Ammon's horn (tissue), 1 donor: ENCODE data around the gene KHK.

Experiments
- DNase-seq: peaks from one replicate; pipeline ENCODE4 v3.0.0-alpha.2; 2016; ENCODE audit warnings: low spot score

Gene KHK

GRCh38 chr2:27082773-27083409 is 3.7 kb upstream of the KHK start:
- DNase-seq: no peak

DNA sequence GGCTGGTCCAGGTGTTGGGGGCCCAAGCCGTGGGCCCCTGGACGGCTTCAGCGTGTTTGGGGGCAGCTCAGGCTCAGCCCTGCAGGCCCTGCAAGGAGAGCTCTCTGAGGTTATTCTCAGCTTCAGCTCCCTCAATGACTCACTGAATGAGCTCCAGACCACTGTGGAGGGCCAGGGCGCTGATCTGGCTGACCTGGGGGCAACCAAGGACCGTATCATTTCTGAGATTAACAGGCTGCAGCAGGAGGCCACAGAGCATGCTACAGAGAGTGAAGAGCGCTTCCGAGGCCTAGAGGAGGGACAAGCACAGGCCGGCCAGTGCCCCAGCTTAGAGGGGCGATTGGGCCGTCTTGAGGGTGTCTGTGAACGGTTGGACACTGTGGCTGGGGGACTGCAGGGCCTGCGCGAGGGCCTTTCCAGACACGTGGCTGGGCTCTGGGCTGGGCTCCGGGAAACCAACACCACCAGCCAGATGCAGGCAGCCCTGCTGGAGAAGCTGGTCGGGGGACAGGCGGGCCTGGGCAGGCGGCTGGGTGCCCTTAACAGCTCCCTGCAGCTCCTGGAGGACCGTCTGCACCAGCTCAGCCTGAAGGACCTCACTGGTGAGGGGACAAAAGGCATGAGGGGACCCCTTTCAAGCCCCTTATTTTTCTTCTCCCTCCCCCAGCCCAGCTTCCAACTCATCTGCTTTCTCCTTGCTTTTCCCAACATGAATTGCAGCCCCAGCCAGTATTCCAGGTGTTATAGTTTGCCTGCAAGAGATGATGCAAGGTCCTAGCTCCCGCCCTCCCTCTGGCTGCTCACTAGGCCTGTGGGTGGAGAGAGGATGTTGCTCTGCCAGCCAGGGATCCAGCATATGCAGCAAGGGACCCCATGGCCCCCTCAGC is 2.9 kb upstream of the KHK start:
- DNase-seq: no peak

- DNase-seq: no peak
Observed at GRCh38 chr2:27084297-27085061, 2.1 kb upstream of the KHK start.

- no peak for DNase-seq
Observed at GRCh38 chr2:27085062-27085672, 1.4 kb upstream of the KHK start.

DNA sequence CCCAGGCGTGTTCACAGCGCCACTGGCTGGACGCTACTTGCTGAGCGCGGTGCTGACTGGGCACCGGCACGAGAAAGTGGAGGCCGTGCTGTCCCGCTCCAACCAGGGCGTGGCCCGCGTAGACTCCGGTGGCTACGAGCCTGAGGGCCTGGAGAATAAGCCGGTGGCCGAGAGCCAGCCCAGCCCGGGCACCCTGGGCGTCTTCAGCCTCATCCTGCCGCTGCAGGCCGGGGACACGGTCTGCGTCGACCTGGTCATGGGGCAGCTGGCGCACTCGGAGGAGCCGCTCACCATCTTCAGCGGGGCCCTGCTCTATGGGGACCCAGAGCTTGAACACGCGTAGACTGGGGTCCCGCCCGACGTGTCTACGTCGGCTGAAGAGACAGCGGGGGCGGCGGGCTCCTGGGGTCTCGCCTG is 891 bp upstream of the KHK start:
- peak; percentile 87 for DNase-seq

DNA sequence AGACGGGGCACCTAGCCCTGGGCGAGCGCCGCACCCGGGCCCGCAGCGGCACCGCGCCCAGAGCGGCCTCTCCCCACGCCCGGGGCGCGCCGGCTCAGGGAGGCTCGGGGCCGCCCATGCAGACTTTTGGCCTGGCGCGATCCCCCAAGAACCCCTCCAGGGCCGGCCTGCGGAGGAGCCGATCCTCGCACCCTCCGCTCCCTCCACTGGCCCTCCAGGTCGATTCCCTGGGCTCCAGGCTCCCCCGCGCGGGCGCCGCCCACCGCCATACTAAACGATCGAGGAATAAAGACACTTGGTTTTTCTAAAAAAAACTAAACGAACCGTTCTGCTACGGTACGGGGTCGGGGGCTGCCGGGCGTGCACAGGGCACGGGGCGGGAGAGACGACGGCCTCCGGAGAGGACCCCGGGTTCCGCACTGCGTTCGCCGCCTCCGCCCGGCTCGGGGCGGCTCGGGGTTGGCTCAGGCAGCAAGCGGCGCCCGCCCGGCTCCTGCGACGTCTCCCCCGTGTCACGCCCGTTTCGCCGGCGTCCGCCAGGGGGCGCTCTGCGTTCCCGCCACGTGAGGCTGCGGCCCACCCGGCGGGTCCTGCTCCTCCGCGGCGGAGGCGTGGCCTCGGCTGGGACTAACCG is 365 bp upstream of the KHK start:
- DNase-seq: peak; percentile 95

DNA sequence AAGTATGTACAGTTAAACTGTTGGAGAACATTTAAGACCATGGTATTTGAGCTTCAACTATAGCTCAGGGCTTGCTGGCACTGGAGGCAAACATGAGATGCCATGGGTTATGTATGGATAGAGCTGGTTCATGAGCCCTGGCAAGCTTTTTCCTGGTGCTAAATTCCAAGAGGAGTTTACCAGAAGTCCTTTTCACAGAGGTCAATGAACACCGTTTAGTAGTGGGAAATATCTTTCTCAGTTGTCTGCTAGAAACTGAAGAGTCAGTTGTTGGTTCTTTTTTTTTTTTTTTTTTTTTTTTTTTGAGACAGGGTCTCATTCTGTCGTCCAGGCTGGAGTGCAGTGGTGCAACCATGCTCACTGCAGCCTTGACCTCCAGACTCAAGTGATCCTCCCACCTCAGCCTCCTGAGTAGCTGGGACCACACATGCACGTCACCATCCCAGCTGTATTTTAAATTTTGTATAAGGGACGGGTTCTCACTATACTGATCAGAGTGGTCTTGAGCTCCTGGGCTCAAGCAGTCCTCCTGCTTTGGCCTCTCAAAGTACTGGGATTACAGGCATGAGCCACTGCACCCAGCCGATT is 1.3 kb downstream of the KHK start:
- no peak for DNase-seq

- DNase-seq: no peak
Observed at GRCh38 chr2:27088634-27089033, 2.1 kb downstream of the KHK start.

DNA sequence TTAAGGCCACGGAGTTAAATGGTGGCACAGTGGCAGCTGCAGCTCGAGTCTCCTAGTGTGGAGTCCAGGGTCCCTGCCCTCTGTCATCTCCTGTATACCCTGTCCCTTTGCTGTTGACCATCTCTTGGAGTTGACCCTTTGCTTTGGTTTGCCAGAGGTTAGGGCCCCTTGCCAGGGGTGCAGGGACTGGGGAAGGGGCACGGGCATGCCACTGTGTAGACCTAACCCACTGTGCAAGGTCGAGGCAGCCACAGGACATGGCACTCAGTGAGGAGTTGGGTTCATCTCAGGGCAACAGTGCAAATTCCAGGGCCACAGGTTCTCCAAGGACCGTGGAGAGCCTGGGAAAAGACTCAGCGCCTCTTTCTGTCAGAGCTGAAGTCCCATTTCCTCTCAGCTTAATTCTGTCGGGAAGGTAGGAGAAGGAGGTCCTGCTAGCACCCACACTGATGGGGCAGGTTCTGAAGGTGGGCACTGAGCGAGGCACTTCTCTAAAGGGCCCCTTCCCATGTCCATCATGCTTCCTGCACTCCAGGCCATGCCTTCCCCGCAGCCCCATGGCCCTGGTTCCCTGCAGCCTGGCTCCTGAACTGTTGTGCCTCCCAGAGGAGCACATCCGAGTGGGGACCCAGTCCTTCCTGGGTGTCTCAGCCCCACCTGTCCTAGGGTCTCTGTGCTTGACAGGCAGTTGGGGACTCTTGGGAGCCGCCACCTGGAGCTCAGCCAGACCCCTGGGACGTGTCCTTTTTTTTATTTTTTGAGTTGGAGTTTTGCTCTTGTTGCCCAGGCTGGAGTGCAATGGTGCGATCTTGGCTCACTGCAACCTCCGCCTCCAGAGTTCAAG is 2.8 kb downstream of the KHK start:
- no peak for DNase-seq

DNA sequence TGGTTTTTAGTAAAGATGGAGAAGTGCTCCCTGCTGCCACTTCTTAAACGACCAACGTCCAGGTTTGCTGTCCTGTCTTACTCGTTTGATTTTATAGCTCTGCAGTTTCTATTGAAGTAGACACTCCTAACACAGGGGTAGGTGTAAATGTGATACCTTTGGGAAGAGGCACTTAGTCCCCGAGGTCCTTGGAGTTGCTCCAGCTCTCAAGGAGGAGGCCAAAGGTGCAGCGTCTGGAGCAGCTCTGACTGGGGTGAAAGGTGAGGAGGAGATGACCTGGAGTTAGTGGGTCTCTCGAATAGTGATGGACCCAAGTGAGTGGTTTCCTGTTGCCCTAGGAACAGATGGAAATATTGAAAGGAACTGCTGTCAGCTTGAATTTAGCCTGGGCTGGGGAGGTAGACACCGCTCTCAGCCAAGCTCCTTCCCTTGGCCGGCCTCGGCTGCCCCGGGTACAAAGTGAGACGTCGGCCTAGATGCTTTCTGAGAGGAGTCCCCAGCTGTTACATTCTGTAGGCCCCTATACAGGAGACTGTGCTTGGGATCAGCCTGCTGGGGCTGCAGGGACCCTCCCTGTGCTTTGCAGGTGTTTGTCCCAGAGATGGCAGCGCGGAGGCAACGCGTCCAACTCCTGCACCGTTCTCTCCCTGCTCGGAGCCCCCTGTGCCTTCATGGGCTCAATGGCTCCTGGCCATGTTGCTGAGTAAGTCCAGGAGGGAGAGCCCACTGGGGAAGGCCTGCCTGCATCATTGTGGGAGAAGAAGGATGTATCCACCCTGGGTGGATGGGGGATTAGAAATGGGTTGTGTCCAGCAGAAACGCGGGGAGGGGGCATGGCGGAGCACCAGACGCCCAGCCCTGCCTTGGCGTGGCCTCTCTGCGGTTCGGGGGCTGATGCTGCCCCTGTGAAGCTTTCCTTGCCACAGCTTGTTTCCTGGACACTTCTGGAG is 5.4 kb downstream of the KHK start:
- no peak for DNase-seq

- no peak for DNase-seq
Observed at GRCh38 chr2:27092696-27093429, 6.3 kb downstream of the KHK start.

DNA sequence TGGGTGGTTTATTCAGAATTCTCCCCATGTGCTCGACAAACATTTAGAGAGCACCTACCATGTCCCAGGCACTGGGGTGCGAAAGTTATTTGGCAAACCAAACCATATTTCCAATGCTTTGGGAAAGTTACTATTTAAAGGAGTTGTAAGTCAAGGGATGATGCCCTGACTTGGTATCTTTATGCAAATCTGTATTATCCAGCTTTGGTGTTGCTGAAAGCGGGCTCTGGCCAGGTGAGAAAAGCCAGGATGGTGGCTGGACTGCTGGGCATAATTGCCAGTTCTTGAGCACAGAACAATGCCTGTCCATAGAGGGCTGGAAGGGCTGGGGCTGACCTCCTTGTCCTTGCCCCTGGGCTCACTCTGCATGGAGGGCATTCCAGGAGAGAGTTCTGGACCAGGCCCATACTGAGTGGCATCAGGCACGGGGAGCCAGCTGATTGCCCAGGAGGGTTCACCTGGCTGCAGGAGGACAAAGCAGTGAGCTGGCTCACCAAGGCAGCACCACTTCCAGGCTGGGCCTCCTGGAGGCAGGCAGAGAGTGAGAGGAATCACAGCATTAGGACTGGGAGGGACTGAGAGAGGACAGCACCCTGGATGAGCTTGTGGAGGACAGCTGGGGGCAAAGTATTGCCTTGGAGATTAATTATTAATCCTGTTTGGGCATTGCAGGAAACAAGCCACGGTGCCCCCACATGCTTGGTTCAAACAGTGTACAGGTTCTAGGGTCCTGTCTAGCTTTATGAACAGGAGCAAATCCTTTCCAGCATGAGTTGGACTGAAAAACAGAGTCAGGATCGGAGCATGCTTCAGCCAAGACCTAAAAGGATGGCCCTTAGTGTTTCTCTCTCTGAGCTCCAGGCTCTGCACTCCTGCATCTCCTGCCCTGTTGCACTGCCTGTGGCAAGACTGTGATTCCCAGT is 7.1 kb downstream of the KHK start:
- no peak for DNase-seq

- DNase-seq: no peak
Observed at GRCh38 chr2:27094353-27094984, 7.9 kb downstream of the KHK start.

DNA sequence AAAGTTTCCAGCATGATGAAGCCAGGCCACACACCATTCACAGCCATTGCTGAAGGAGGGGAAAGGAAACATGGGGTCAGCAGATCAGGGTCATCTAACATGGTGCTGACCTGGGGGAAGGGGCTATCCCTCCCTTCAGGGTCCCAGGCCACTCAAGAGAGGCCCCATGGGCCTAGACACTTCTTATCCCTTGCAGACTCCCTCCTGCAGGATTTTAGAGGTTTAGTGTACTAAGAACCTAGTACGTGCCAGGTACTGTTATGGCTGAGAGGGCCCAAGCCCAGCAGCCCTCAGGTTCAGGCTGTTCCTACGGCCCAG is 8.8 kb downstream of the KHK start:
- no peak for DNase-seq

DNA sequence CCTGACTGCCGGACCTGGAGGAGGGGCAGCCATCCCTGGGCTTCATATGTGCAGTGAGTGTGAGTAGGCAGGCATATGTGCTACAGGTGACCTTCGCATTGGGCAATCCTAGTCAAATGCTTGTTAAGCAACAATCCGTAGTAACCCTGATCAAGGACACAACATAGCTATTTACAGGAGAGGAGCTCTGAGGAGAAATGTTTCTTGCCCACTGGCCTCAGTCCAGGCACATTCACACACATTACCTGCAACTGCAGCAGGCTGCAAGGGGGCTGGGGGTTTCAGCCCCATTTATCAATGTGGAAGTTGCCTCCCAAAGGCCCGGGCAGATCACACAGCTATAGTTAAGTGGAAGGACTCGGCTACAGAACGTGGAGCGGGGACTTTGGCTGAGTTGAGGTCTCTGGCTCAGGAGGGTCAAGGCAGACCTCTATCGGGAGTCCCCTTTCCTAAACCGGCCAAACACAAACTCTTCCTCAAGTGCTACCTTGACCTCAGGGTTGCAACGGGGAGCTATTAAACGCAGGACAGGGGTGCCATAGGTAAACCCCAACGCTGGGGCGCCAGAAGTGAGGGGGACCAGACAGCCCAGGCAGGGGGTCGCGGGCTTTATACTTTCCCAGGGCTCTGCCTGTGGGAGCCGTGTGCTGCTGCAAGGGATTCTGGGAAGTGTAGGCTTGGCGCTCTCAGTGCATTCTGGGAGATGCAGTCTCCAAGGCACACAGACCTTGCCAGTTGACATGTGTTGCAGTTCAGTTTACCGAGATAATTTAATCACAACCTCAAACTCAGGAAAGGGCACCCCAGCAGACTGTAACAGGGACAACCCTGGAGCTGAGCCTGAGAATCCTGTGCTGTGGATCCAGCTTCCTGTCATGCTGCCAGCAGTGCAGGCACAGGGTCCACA is 9.4 kb downstream of the KHK start:
- DNase-seq: peak; percentile 89

- no peak for DNase-seq
Observed at GRCh38 chr2:27096748-27097297, 10.3 kb downstream of the KHK start.
